ENCODE data around the gene BRD7.

GRCh38 chr16:50331570-50331969, 37.2 kb downstream of the BRD7 start:
- TF ChIP-seq CTCF (conservative IDR thresholded peaks at IDR 0.05 in 1 of 2, IDR thresholded peaks at IDR 0.05 in 1 of 2; ENCODE audit: extremely low read depth in 1 of 2, insufficient read depth in 1 of 2, low read depth in 1 of 2, low read length in 2 of 2) (no peak), EZH2 (IDR thresholded peaks at IDR 0.05; ENCODE audit: borderline replicate concordance, low read length) (no peak)

All from mammary epithelial cell (primary cell).